ENCODE results near the gene TMEM200C. TPM values are rescaled to one million over a fixed set of nuclear protein-coding genes. Genes with fewer than 3 reads are reported as not detected.
"Not testable (repeated sequence)": the region's sequence is repeated elsewhere in the genome, so short reads cannot be mapped to it uniquely, and the experiment has no call there.

TMEM200C gene
- total RNA-seq, 2 experiments from 2014 or later, result not detected

GRCh38 chr18:5862127-5862526 is 33.2 kb downstream of the TMEM200C start:
- H3K4me3 Mint-ChIP-seq; H3K36me3 Mint-ChIP-seq (ENCODE audit: low read depth); ATAC-seq; DNase-seq; H3K27ac Mint-ChIP-seq; intact Hi-C loops (cut with DNase I, micrococcal nuclease); H3K4me1 Mint-ChIP-seq; POLR2A ChIA-PET; CTCF ChIA-PET: not testable (repeated sequence)
- Mint-ChIP-seq H3K9me3 (ENCODE audit: low read depth) (peaks cover 12% of the 10 kb centered on the region), H3K27me3 (peaks cover 20% of the 10 kb centered on the region)

DNA sequence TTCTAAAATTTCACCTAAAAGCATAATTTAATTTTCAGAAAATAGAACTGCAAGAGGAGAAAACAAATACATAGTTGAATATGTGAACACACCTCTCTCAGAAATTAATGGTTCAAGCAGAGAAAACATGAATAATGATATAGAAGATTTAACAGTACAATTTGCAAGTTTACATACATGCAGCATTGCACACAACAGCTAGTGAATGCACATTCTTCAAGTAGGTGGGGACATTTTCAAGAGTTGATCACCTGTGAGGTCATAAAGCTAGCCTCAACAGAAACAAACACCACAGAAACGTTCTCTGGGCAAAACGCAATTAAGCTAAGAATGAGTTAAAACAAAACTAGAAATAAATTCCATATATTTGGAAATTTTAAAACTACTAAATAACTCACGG is 38.1 kb downstream of the TMEM200C start:
- ChIA-PET POLR2A (no interaction called here), CTCF (interaction anchor here (0.6 kb wide), 1 partner anchor 230 kb away, joined by 4 read pairs; no protein-coding TSS in a partner anchor)
- intact Hi-C loops (cut with DNase I, micrococcal nuclease), result no loop called here
- DNase-seq (no peak), ATAC-seq (no peak)
- H3K4me3 Mint-ChIP-seq, result no peak overlapping the region
- H3K27ac Mint-ChIP-seq, result no peak overlapping the region
- peaks cover 21% of the 10 kb centered on the region for H3K27me3 Mint-ChIP-seq
- H3K36me3 Mint-ChIP-seq (ENCODE audit: low read depth), result no peaks in the 10 kb centered on the region
- no peaks in the 10 kb centered on the region for H3K4me1 Mint-ChIP-seq
- H3K9me3 Mint-ChIP-seq (ENCODE audit: low read depth), result peaks cover 5% of the 10 kb centered on the region

DNA sequence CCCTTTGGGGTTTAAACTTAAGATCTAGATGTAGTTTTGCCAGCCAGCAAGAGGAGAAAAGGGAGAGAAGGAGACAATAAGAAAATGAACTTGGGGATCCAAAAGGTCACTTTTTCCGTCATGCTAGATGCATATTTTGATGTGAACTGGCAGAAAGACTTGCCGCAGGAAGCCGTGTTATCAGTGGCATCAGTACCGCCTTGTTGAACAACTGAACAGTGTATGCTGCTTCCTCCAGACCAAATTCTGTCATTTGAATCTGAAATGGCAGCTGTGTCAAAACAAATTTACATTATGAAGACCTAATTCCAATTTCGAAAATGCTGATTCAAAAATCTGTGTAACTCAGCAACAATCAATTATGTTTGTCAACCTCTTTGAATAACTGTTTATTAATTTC is 42.1 kb downstream of the TMEM200C start:
- Mint-ChIP-seq H3K4me3 (no peak overlapping the region), H3K27me3 (peaks cover 19% of the 10 kb centered on the region), H3K4me1 (no peaks in the 10 kb centered on the region), H3K36me3 (ENCODE audit: low read depth) (no peaks in the 10 kb centered on the region), H3K27ac (no peak overlapping the region), H3K9me3 (ENCODE audit: low read depth) (no peaks in the 10 kb centered on the region)
- ChIA-PET CTCF (no interaction called here), POLR2A (no interaction called here)
- intact Hi-C loops (cut with DNase I, micrococcal nuclease), result no loop called here
- no peak for DNase-seq
- ATAC-seq, result no peak

GRCh38 chr18:5851998-5852397 is 43.3 kb downstream of the TMEM200C start:
- CTCF ChIA-PET, result no interaction called here
- no peaks in the 10 kb centered on the region for H3K9me3 Mint-ChIP-seq (ENCODE audit: low read depth)
- H3K27ac Mint-ChIP-seq, result no peak overlapping the region
- DNase-seq (no peak), ATAC-seq (no peak)
- no peaks in the 10 kb centered on the region for H3K36me3 Mint-ChIP-seq (ENCODE audit: low read depth)
- intact Hi-C loops (cut with DNase I, micrococcal nuclease), result no loop called here
- H3K27me3 Mint-ChIP-seq, result peaks cover 16% of the 10 kb centered on the region
- POLR2A ChIA-PET, result no interaction called here
- no peaks in the 10 kb centered on the region for H3K4me1 Mint-ChIP-seq
- H3K4me3 Mint-ChIP-seq, result no peak overlapping the region

DNA sequence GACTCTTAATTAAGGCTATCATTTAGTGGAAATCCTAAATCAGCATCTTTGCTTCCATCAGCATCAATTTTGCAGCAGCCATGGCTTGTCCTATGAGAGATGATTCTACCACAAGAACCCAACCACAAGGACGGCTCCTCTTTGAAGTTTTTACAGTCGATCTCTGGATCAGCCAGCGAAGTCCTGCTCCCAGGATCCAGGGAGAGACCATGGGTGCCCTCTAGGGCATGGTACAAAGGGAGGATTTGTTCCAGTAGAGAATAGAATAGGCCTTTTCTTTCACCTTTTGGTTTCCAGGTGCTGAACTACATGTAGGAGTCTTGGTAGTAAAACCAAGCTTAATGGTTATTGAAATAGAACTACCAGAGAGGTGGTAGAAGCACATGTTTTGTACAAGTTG is 52.7 kb downstream of the TMEM200C start:
- Mint-ChIP-seq H3K4me3 (no peak overlapping the region), H3K4me1 (no peaks in the 10 kb centered on the region), H3K27me3 (peaks cover 15% of the 10 kb centered on the region), H3K9me3 (ENCODE audit: low read depth) (no peaks in the 10 kb centered on the region), H3K36me3 (ENCODE audit: low read depth) (no peaks in the 10 kb centered on the region), H3K27ac (no peak overlapping the region)
- CTCF ChIA-PET, result no interaction called here
- intact Hi-C loops (cut with DNase I, micrococcal nuclease), result no loop called here
- POLR2A ChIA-PET, result no interaction called here
- ATAC-seq (no peak), DNase-seq (no peak)

DNA sequence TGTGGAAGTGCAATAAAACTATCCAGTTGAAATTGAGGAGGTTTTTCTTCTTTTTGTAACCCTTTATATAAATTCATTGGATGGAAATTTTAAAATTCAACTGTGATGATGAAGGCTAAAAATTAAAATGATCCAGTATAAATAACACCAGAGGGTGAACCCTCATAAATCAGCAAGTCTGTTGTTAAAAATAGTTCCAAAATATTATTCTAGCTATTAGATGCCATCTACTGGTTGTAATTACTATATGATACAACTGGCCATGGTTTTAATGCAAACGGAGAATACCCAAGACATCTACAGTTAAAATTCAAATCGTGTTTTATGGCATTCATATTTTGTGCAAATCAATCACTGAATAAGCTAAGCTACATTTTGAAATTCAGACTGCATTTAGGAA is 53.8 kb downstream of the TMEM200C start:
- POLR2A ChIA-PET, result no interaction called here
- H3K4me1 Mint-ChIP-seq, result no peaks in the 10 kb centered on the region
- H3K27ac Mint-ChIP-seq, result no peak overlapping the region
- intact Hi-C loops (cut with DNase I, micrococcal nuclease), result no loop called here
- H3K27me3 Mint-ChIP-seq, result peaks cover 14% of the 10 kb centered on the region
- H3K36me3 Mint-ChIP-seq (ENCODE audit: low read depth), result no peaks in the 10 kb centered on the region
- ATAC-seq (no peak), DNase-seq (no peak)
- CTCF ChIA-PET, result interaction anchor here (1.0 to 1.5 kb wide), 2 partner anchors 49 to 56 kb away, joined by 3 read pairs; no protein-coding TSS in a partner anchor
- H3K9me3 Mint-ChIP-seq (ENCODE audit: low read depth), result no peaks in the 10 kb centered on the region
- H3K4me3 Mint-ChIP-seq, result no peak overlapping the region

DNA sequence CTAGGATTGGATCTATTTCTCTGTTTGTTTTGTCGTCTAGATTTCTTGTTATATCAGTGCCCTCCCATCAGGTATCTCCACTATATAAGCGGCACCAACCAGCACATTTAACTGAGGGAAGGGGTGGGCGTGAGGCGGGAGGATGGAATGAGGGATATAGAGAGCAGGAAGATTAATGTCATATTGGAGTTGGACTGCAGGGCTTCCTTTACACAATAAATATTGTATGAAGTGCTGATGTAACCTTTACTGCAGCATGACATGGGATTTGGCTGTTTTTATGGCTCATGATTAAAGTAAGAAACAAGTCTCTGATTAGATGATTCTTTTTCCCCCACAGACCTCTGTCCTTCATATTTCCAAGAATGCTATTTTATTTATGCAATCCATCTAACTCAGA is 54.8 kb downstream of the TMEM200C start:
- ATAC-seq, result no peak
- Mint-ChIP-seq H3K27ac (no peak overlapping the region), H3K9me3 (ENCODE audit: low read depth) (no peaks in the 10 kb centered on the region), H3K4me1 (no peaks in the 10 kb centered on the region), H3K36me3 (ENCODE audit: low read depth) (no peaks in the 10 kb centered on the region), H3K27me3 (peaks cover 10% of the 10 kb centered on the region), H3K4me3 (no peak overlapping the region)
- ChIA-PET CTCF (interaction anchor here (1.0 to 1.5 kb wide), 2 partner anchors 50 to 55 kb away, joined by 3 read pairs; no protein-coding TSS in a partner anchor), POLR2A (no interaction called here)
- no peak for DNase-seq
- intact Hi-C loops (cut with DNase I, micrococcal nuclease), result no loop called here

DNA sequence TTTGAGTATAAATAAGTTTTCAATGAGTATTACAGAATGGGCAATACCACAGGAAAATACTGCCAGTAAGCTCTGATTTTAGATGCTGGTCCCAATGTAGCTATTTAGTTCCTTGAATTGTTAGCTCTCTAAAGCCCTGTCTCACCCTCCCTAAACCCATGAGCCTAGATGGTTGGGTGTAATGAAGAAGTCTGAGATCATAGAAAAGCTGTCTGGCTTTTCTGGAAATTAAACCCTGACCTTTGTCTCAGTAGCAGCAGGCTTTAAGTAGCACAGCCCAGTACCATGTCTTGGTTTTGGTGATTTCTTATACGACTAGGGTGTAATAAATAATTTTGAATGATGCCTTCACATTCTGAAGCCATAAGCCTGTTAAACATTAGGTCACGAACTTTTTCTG is 55.3 kb downstream of the TMEM200C start:
- Mint-ChIP-seq H3K9me3 (ENCODE audit: low read depth) (no peaks in the 10 kb centered on the region), H3K4me1 (no peaks in the 10 kb centered on the region), H3K27ac (no peak overlapping the region), H3K36me3 (ENCODE audit: low read depth) (no peaks in the 10 kb centered on the region), H3K27me3 (peaks cover 8% of the 10 kb centered on the region), H3K4me3 (no peak overlapping the region)
- DNase-seq (no peak), ATAC-seq (no peak)
- CTCF ChIA-PET, result interaction anchor here (0.6 kb wide), 1 partner anchor 65 kb away, joined by 3 read pairs; no protein-coding TSS in a partner anchor
- intact Hi-C loops (cut with DNase I, micrococcal nuclease), result no loop called here
- POLR2A ChIA-PET, result no interaction called here

DNA sequence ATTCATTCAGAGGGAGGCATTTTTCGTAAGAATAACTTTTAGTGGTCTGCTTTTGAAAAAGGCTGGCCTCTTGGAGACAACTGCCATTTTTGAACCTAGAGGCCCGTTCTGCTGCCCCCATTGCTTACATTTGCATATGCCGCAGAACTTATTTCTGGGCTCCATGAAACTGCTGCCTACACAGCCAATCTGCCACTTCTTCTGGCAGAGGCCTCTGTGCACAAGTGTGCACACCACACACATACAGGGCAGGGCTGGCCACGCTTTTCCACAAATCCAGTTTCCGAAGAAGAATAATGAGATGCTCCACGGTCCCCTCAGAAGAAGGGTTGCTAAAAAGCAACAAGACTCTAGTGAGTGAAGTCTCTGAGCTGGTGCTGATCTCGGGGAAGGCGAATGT is 56.2 kb downstream of the TMEM200C start:
- CTCF ChIA-PET, result no interaction called here
- Mint-ChIP-seq H3K27ac (no peak overlapping the region), H3K4me1 (no peaks in the 10 kb centered on the region), H3K9me3 (ENCODE audit: low read depth) (no peaks in the 10 kb centered on the region), H3K27me3 (peaks cover 6% of the 10 kb centered on the region), H3K36me3 (ENCODE audit: low read depth) (no peaks in the 10 kb centered on the region), H3K4me3 (no peak overlapping the region)
- no peak for DNase-seq
- no peak for ATAC-seq
- intact Hi-C loops (cut with DNase I, micrococcal nuclease), result loop anchor here in 1 of 2 experiments (5.0 kb wide), 1 partner anchor 242 kb away; no protein-coding TSS in a partner anchor
- POLR2A ChIA-PET, result no interaction called here

Small RNA genes lying within 50 kb of the gene (microRNA-seq; reads per million reads assigned to microRNA genes)
- gene MIR3976 (ENCODE audit: borderline replicate concordance), result not detected

All from activated CD4-positive, alpha-beta T cell treated with anti-CD3 and anti-CD28 coated beads for 36 hours (primary cell).